Breast epithelium (tissue), 4 donors: ENCODE results near the gene THPO. TPM values are rescaled to one million over a fixed set of nuclear protein-coding genes. Genes with fewer than 3 reads are reported as not detected.

ENCODE experiments used
- DNase-seq, 2 donors: peaks; one replicate each; pipeline ENCODE4 v3.0.0-alpha.2; 2019; ENCODE audit warnings: low spot score in 2 of 2
- H3K27ac ChIP-seq, 2 donors: fragments of 200-600 bp; sonication (generic) in 1 of 2; one replicate each; pipeline ENCODE4 v1.5.1; 2016 to 2019; ENCODE audit warnings: mild to moderate bottlenecking in 1 of 2
- H3K27me3 ChIP-seq, 2 donors: fragments of 200-600 bp; sonication (generic) in 1 of 2; one replicate each; pipeline versions ENCODE4 v1.5.1 to v1.6.0; 2017 to 2019; ENCODE audit warnings: control low read depth in 1 of 2, mild to moderate bottlenecking in 1 of 2
- H3K36me3 ChIP-seq: fragments of 200-600 bp; one replicate; pipeline ENCODE4 v1.5.1; 2019
- H3K4me1 ChIP-seq, 2 donors: fragments of 200-600 bp; sonication (generic); one replicate each; pipeline ENCODE4 v1.5.1; 2016 to 2019; ENCODE audit warnings: control low read depth in 1 of 2
- H3K4me3 ChIP-seq, 3 donors: fragments of 200-600 bp; sonication (generic); 1 replicate in 2 of 3; 2 replicates in 1 of 3; pipeline ENCODE4 v1.5.1; 2016 to 2019; ENCODE audit warnings: mild to moderate bottlenecking in 3 of 3, moderate library complexity in 2 of 3
- H3K9me3 ChIP-seq, 2 donors: fragments of 200-600 bp; sonication (generic) in 1 of 2; one replicate each; pipeline ENCODE4 v1.5.1; 2016 to 2019; ENCODE audit warnings: control low read depth in 1 of 2
- CTCF ChIP-seq, 3 donors: fragments of 450-650 bp; IDR thresholded peaks; one replicate each; pipeline ENCODE4 v1.5.1; 2016 to 2017; ENCODE audit warnings: antibody characterized with exemption in 3 of 3, mild to moderate bottlenecking in 3 of 3, moderate library complexity in 3 of 3
- POLR2A ChIP-seq: fragments of 450-650 bp; IDR thresholded peaks from one replicate; pipeline ENCODE4 v1.6.1; 2016; ENCODE audit warnings: antibody characterized with exemption, mild to moderate bottlenecking, moderate library complexity
- POLR2AphosphoS5 ChIP-seq, 3 donors: sonication (generic); formaldehyde crosslinking; IDR thresholded peaks; one replicate each; pipeline ENCODE4 v1.6.1; 2017; ENCODE audit warnings: antibody characterized with exemption in 3 of 3
- intact Hi-C: fragments of 100-400 bp; cut with DNase I; formaldehyde crosslinking; loops from one replicate; pipeline ENCODE4 v1.15.1; 2023; ENCODE audit warnings: low total_unique reads
- total RNA-seq, 3 donors: library from RNA; depleted of rRNA; stranded (reverse); fragments of >200 nt; gene quantifications; one replicate each; pipeline ENCODE4 v1.1.0, GENCODE V29; 2016

THPO gene
- 1 to 10 TPM in 1 of 3 donors, under 1 TPM in 2; 0.64 to 1.3 (median 0.73) TPM for total RNA-seq

- Histone ChIP-seq H3K4me1 (no peaks in the 10 kb centered on the region), H3K9me3 (no peaks in the 10 kb centered on the region), H3K4me3 (peak within 1 kb of the TSS in 2 of 3 donors; percentile 57 to 81), H3K36me3 (no peaks in the 10 kb centered on the region), H3K27me3 (no peaks in the 10 kb centered on the region), H3K27ac (peak within 1 kb of the TSS; percentile 72 to 89)
- intact Hi-C loops = loop anchor here (10.0 kb wide), 1 partner anchor 1253 kb away; no protein-coding TSS in a partner anchor
- TF ChIP-seq POLR2A (no peak), CTCF (IDR thresholded peaks at IDR 0.05) (no peak), POLR2AphosphoS5 (IDR thresholded peaks at IDR 0.05) (no peak)
- DNase-seq = no peak
Measured at GRCh38 chr3:184377882-184378445, at the start of gene THPO. Gene THPO, minus strand, starts transcription at chr3:184378207. Its CDS starts 1,948 bp downstream, at chr3:184376259.

DNA sequence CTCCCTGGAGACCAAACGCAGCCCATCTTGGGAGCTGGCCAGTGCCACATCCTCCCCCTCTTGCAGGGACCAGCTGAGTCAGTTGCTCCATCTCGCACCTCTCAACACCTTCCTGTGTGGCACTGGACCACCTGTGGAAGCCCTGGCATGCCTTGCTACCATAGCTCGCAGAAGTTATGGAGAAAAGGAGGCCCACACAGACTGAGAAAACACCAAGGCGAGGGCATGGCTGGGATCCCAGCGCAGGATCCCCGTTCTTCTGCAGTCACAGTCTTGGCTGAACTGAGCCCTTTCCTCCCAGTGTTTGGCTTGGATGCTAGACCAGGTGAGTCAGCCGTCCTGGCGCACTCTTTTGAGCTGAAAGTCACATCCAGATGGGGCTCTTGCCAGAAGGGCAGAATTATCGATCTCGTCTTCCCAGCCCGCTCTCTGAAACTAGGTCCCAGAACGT, 48.7 kb upstream of the THPO start:
- no peaks in the 10 kb centered on the region for H3K36me3 ChIP-seq
- TF ChIP-seq POLR2AphosphoS5 (IDR thresholded peaks at IDR 0.05) (no peak), CTCF (IDR thresholded peaks at IDR 0.05) (no peak), POLR2A (no peak)
- no peaks in the 10 kb centered on the region for H3K27me3 ChIP-seq
- no peaks in the 10 kb centered on the region for H3K9me3 ChIP-seq
- DNase-seq = peak in 1 of 2 donors; percentile 65
- intact Hi-C loops = no loop called here
- H3K4me3 ChIP-seq = no peak overlapping the region
- no peak overlapping the region for H3K27ac ChIP-seq
- no peaks in the 10 kb centered on the region for H3K4me1 ChIP-seq

GRCh38 chr3:184423561-184423960, 45.6 kb upstream of the THPO start:
- Histone ChIP-seq H3K27ac (no peak overlapping the region), H3K36me3 (no peaks in the 10 kb centered on the region), H3K4me1 (no peaks in the 10 kb centered on the region), H3K4me3 (no peak overlapping the region), H3K9me3 (no peaks in the 10 kb centered on the region), H3K27me3 (no peaks in the 10 kb centered on the region)
- no peak for TF ChIP-seq POLR2AphosphoS5 (IDR thresholded peaks at IDR 0.05)
- TF ChIP-seq POLR2A = no peak
- TF ChIP-seq CTCF (IDR thresholded peaks at IDR 0.05) = no peak
- DNase-seq = no peak
- intact Hi-C loops = no loop called here

DNA sequence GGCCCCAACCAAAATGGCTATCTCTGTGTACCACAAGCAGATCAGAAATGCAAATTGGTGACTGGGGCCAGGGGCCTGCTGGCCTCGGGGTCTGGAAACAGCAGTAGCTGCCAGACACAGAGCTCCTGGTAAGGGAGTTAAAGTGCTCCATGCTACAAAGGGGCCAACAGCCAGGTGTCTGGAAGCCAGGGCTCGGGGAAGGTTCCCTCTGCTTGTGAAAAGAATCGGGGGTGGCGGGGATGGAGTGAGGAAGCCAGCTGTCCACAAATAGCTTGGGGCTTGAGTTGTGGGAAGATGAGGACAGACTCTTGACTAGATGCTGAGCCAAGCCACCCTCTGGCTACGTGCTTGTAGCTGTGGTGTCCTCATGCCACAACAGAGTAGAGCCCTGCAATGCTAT, 41.2 kb upstream of the THPO start:
- no peak for DNase-seq
- no peaks in the 10 kb centered on the region for H3K9me3 ChIP-seq

More for the DNA sequence above, 41.2 kb upstream of the THPO start:
- Histone ChIP-seq H3K27ac (no peak overlapping the region), H3K4me3 (no peak overlapping the region), H3K27me3 (no peaks in the 10 kb centered on the region), H3K36me3 (no peaks in the 10 kb centered on the region), H3K4me1 (no peaks in the 10 kb centered on the region)
- intact Hi-C loops = loop anchor here (5.0 kb wide), 1 partner anchor 1198 kb away; no protein-coding TSS in a partner anchor
- TF ChIP-seq POLR2A (no peak), CTCF (IDR thresholded peaks at IDR 0.05) (no peak), POLR2AphosphoS5 (IDR thresholded peaks at IDR 0.05) (no peak)
